Tongue (tissue), 2 donors: ENCODE measurements around the gene ZBTB33. TPM values are rescaled to one million over a fixed set of nuclear protein-coding genes. Genes with fewer than 3 reads are reported as not detected.

Source experiments
- DNase-seq: peaks from one replicate; pipeline ENCODE4 v3.0.0-alpha.2; 2015
- total RNA-seq: library from RNA; depleted of rRNA; stranded (reverse); fragments of >200 nt; gene quantifications from one replicate; pipeline ENCODE4 v1.2.3, GENCODE V29; 2014

Gene ZBTB33
- total RNA-seq, 1 donor from 2014 or later = 25.2 TPM

DNA sequence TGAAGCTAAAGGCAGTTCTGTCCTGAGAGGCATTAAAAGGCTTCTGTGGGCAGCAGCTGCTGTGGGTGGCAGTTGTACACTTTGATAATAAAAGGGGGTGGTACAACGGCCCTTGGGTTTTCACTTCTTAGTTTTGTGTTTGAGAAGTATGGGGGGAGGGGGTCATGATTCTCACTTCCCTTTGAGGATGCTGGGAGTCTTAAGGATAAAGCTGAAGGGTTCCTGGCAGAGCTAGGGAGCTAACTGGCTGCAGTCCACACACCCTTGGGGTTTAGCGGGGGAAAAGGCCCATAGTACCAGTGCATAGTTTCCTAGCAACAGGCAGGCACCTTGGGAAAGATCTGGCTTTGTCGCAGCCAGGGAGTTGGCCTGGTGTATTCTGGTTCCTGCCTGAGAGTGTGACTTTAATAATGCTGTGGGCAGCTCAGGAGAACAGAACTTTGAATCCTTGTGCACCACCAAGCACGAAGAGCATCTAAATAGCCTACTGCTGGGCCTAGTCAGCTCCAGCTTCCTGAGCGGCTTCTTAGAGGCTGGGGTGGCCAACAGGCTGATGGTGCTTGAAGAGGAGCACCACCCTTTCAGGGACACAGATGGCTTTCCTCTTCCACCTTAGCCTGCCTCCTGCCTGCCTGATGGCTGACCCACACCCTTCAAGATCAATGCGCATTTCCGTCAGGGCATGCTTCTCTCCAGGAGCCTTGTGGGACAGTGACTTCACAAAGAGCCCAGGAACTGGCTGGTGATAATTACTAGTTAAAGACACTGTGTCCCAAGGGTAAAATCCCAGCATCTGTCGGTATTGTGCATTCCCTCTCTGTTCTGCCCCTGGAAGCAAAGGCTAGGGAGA, 12.5 kb downstream of the ZBTB33 start:
- no peak for DNase-seq

DNA sequence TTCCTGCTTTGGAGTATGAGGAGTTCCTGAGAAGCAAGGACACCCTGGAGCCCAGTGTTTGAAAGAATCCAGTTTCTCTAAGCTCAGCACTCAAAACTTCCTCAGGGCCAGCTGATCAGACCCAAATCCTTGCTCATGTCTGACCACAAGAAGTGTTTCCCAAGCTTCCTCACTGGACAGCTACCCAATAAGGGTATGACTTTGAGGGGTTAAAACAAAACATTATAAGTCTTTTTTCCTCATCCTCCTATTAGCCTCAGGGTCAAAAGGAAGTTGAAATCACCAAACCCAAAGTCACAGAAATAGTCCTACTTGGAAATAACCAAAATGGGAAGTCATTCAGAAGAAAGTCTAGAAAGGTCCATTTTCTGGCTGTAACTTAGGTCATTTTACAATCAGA, 13.7 kb downstream of the ZBTB33 start:
- no peak for DNase-seq

DNA sequence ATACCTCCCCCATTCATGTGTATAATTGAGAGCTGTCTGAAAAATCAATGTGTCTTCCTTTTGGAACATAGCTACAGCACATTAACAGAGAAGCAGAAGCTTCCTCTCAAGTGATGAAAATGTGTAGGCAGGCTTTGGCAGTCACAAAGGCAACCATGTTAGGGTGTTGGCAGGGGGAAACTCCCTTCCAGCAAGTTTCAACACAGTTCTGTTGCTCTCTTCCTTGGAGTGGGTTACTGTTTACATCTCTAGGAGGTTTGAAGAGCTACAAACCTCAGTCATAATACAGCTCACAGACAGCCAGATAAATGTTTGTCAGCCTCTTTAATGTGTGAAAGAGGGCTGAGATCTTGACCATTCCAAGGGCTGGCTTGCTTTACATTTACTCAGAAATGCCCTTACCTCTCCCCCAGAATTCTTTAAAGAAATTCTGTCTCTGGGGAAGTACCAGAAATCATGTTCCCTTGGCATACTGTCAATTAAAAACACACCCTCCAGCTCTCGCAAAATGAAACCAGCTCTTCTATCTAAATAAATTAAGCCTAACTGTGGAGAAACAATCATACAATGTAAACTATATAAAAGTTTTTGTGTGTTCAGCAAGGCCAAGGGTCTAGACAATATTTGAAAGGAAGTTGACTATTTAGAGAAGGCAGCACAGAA, 18.9 kb downstream of the ZBTB33 start:
- peak; percentile 34 for DNase-seq

DNA sequence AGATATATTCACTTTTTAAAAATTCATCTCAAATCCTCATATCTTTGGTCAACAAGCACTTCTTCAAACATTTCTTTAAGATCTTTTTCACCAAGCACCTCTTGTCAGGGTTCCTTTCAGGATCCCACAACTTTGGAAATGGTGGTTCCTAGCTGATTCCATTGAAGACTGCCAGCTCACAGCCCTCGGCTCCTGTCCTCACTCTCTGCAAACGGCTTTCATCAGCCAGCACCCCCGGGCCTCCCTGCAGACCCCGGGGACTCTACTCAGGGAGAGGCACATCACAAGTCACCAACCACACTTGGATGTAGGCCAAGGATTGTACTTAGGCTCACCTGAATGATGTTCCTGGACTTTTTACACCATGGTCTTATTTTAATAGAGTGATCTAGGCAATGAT, 20.0 kb downstream of the ZBTB33 start:
- DNase-seq = no peak

DNA sequence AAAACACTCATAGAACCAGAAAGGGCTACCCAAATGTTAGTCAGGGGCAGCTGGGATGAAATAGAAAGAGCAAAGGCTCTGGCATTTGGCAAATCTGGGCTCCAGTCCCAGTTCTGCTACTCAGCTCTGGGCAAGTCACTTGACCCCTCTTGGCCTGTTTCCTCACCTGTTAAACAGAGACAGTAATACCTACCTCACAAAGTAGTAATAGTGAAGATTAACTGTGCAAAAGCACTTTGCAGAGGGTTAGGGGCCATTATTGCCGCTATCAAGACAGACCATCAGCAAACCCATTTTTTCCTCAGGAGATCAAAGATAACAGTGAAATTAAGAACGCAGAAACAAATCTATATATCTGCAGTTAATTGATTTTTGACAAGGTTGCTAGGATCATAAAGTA, 20.6 kb downstream of the ZBTB33 start:
- no peak for DNase-seq

DNA sequence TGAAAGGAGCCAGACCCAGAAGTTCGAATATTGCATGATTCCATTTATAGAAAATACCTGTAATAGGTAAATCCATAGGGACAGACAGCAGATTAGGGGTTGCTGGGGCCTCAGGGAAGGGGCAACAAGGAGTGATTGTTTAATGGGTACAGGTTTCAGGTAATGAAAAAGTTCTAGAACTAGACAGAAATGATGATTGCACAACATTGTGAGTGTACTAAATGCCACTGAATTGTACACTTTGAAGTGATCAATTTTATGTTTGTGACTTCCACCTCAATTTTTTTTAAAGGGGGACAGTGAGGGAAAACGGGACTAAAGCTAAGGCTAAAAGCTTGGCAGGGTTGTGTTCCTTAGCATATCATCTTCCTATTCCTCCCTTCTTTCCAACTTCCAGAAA, 23.5 kb downstream of the ZBTB33 start:
- DNase-seq = no peak

DNA sequence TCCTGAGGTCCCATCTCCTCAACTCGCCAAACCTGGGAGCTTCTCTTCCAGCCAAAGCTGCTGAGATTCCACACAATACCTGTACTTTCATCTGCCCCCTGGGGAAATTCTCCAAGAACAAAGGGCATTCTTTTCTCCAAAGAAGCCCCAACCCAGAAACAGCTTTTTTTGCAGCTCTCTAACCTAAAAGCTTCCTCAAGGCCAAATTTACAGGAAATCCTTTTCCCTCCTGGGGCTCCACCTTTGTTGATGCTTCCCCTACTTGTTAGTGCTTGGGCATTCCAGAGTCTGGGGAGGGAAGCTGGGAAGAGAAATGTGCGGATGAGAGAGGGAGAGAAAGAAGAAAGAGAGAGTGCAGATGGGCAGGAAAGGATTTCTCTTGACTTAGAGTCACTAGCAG, 24.3 kb downstream of the ZBTB33 start:
- DNase-seq = no peak

DNA sequence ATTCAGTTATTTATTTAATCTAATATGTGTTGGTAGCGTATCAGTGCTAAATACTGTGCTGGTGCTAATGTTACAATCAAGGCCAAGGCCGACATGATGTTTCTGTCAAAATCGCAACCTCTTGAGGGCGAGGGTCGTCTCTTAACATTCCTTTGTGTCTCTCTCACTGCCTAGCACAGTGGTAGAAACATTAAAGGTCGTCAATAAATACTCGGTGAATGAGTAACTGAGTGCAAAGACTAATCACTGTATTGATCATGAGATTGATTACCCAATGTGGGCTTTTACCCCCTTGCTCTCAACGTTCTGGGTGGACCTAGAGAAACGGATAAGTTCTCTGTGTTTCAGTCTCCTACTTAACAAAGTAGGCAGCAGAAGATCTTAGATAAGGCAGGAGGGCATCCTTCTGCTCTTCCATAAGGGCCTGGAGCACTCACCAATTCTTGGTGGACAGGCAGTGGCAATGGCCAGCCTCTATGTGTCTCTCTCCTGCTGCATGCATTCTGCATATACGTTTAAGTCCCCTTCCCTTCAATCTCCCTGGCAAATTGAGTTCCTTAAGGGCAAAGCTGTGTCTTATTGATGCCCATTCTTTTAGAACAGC, 30.5 kb downstream of the ZBTB33 start:
- no peak for DNase-seq

DNA sequence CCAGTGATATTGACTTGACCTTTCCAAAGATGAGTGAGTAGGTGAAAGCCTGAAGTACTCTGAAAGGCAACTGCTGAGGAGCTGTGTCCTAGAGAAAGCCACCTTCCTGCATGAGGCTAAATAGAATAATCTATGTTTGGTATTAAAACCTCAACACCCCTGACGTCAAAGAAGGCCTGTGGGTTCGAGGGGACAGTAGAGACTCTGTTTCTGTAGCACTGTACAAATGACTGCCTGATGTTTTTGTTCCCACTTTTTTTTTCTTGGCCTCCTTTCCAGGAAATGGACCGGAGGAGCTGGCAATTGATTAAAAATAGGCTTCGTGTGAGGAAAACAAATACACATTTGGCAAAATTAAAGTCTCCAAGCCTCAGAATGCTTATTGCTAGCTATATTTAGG, 31.1 kb downstream of the ZBTB33 start:
- DNase-seq = peak; percentile 8

DNA sequence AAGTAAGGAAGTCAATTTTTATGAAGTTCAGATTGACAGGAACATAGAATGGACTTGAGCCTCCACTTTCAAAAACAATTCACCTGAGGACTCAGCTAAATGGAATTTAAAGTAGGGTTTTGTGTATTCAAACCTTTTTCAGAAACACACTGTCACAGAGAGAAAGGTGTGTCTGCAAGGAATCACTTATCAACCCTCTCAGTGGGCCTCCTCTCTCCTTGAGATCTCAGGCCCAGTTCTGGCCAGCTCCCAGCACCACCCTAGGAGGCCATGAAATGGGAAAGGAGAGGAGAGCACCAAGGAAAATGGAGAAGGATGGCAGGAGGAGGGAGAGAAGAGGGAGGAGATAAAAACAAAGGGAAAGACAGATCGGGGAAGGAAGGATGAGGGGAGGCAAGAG, 32.1 kb downstream of the ZBTB33 start:
- no peak for DNase-seq

DNA sequence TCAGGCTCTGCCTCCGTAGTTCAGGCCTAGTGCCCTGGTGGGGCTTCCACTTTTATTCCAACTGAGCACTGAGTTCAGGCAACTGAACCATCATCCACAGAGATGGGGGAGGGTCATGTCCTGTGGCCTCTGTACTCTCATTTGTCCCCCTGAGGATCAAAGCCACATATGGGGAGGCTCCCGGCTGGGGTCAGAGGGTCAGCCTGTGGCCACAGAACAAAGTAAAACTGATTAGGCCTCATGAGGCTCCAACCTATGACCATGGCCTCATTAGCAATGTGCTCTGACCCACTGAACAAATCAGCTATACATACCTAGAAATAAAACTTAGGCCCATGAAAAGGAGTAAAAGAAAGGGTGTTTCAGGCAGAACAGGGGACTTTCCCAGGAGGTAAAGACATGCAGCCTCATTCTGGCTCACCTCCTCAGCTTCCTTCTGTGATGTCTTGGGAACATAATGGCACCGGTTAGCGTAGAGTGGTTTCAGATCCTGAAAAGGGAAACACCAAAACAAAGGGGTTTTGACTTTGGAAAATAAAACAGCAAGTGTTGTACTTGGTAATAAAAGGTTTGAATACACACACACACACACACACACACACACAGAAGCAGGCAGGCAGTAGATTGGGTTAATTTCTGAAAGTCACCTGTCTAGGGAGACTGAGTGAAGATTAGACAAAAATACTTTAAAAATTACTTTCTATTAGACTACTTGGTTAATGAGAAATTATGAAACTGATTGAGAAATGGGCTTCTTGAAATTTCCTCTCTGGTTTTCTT, 36.3 kb downstream of the ZBTB33 start:
- DNase-seq = no peak

DNA sequence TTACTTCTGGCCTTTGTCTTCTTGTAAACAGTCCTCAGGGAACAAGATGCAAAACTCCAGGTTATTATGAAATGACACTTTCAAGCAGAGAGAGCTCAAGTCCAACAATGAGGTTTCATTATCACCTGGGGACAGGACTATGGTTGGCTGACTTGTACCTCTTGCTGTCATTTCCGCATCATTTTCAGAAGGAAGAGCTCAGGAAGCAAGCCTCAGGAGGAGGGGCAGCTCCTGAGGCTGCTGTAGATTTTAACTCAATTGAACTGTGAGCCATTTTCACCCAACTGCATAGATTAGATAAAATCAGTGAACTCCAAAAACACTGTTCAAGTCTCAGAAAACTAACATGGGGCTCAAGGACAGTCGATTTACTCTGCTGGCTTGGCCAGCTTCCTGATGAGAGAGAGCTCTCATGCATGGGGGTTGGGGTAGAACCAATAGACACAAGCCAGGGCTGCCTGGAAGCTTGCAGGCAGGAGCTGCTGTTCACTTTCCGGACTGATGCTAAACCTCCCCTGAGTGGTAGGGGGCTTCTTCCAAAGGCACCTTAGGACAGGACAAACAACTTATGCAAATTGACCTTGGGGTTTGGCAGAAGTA, 37.0 kb downstream of the ZBTB33 start:
- DNase-seq = no peak

DNA sequence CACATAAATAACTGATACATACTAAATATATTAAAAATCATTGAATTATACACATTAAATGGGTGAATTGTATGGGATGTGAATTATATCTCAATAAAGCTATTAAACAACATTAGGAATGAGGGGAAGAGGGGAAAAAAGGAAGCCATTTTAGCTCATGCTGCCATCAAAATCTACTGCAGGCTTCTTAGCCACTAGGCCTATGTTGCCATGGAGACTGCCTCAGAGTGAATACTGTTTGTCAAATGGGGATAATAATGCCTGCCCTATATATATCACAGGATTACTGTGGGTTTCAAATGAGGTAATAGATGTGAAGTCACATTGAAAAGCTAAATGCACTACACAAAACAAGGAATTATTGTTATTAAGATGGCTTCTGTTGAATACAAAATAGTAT, 39.5 kb downstream of the ZBTB33 start:
- no peak for DNase-seq

DNA sequence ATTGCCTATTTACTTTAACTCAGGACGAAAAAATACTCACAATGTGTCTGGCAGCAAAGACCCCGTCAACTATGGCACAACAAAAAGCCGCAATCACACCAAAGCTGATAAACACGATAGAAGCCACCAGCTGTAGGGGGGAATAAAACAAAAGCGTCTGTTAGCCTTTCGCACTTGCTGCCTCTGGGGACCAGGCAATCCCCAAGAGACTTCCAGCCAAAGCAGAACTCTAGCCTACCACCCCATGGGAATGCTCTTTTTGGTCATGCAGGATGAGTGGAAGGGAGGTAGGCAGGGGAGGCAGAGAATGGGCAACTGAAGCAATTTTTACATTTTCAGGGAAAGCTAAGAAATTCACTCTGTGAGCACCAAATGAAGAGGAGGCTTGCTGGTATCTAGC, 40.6 kb downstream of the ZBTB33 start:
- no peak for DNase-seq

DNA sequence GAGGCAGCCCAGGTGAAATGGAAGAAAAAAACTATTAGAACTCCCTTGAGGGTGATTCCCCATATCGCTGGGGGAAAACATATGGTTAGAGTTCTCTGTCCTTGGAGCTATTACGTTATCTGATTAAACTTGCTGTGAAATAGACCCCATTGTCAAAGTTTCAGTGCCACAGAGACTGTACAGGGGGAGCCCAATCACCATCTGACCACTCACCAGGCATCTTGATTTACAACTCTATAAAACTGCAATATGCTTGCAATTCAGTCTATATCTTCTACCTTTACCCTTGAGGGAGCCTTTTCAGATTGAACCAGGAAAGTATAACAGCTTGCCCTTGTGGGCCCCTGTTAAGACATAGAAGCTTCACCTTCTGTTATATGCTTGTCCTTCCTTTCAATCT, 42.4 kb downstream of the ZBTB33 start:
- DNase-seq = no peak

DNA sequence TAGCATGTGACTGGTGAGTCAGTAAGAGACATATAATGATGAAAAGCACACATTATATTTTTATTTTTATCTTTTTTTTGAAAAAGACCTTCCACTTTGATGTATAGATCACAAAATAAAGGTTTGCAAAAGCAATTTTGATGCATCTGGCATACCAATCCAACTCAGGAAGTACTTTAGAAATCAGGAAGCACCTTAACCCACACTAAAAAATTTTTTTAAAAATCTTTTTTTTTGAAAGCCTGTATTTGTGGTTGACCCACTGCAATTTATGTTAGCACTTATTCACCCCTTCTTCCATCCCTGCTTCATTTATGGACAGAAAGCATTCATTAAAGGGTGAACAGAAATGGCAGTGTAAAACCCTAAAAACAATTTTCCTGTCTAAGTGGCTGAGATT, 44.0 kb downstream of the ZBTB33 start:
- DNase-seq = no peak

DNA sequence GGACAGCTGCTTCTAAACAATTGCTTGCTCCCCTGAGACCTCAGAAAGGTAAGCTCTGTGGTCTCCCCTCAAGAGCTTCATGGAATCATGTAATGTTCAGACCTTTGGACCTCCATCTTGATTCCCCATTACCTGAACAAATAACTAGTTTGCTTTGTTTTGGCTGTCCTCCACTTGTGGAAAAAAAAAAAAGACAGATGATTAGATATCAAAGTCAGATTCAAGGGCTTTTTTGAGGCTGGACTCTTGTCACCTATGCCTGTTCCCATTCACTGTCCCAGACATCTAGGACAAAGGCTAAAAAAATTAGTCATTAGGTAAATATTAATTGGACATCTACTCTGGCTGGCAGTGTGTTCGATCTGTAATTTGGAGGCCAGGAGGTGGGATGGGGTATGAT, 47.3 kb downstream of the ZBTB33 start:
- DNase-seq = no peak

DNA sequence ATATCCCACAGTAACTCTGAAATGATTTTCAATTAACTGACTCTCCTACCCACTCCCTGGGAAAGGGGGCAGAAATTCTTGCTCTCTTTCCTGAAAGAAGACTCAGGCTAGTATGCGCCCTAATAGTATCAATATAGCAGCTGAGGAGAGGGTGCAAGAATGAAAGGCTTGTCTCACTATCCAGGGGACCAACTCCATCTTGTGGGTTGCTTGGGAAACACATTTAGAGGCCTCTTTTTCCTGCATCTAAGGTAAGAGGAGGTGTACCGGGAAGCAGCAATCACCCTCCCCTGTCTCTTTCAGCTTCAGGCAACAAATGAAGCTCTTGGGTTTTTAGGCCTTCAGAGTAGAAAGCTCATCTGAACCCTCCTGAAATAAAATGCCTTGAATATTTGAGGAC, 49.3 kb downstream of the ZBTB33 start:
- DNase-seq = peak; percentile 8

DNA sequence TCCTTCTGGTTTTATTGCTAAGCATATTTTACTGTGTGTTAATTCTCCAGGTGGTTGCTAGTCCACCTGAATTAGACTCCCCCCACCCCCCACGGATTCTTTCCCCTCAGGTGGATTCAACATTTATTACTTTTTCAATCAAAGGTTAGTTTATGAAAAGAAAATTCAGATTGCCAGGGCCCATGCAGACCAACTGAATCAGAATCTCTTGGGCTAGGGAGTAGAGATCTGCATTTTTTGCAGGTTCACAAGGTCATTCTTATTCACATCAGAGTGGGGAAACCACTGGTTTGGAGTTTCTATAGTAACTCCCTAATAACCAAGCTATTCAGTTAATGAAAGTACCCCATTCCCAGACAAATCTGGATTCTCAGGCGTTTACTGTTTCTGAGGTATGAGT, 50.9 kb downstream of the ZBTB33 start:
- no peak for DNase-seq

DNA sequence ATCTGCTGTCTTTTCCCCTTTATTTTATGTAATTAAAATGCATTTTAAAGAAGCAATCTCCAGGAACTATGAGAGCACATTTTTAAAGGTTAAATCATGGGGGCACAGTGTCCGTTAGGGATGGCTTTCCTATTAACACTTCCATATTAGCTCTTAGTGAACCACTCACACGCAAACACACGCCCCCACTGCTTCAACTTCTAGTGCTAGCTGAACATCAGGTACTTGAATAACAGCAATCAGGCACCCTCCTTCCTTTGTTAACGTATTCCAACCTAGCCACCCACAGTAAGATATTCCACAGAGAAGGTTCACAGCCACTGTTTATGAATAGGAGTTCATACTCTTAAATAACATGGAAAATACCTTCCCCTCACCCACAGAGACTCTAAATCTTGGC, 51.3 kb downstream of the ZBTB33 start:
- no peak for DNase-seq

DNA sequence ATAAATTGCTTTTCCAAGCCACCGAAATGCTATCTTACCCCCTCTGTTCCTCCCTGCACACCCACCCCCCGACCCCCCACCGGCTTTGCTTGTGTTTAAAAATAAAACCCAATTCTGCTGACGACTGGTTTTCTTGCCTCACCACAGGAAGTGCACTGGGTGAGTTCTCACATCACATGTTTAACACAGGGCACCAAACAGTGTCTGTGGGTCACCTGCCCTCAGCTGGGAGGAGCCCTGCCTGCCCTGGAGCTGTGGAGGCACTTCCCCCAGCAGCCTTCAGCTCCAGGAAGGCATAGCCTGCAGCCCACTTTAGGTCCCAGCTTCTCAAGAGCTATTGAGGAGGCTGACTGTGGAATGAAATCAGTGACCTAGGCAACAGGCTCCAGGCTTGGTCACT, 51.8 kb downstream of the ZBTB33 start:
- DNase-seq = no peak

DNA sequence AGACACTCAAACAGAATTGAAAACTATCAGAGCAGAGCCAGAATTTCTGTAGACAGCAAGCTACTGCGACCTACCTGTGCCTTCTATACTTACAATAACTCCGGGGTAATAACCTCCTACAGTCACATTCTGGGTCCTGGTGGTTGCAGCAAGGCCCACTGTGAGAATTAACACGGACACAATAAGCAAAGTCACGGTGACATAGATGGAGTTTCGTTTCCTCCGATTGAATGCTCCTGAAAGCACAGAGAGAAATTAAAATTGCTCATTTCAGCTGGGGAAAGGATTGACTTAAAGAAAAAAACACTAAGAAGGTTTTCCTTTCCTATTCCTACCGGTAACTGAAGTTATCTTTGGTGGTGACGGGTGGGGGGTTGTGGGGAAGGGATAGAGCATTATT, 53.6 kb downstream of the ZBTB33 start:
- DNase-seq = no peak
